ENCODE data around the gene GPR42.
A peak's percentile ranks its signal among the peaks of the same experiment; 100 is the strongest.

GPR42 gene

GRCh38 chr19:35337097-35337983 is 33.5 kb upstream of the GPR42 start:
- no peak for DNase-seq (ENCODE audit: low spot score)
- Histone ChIP-seq H3K4me3 (ENCODE audit: low read length in 2 of 2) (no peak overlapping the region), H3K14ac (ENCODE audit: low read length) (peak overlapping the region; percentile 11), H3K79me1 (ENCODE audit: low read depth, low read length) (no peaks in the 10 kb centered on the region), H2BK12ac (ENCODE audit: low read length) (no peak overlapping the region), H4K8ac (ENCODE audit: low read depth, low read length) (peak overlapping the region; percentile 48), H3K9ac (ENCODE audit: low read depth, low read length, poor library complexity) (no peak overlapping the region), H3K27ac (replicated peaks; ENCODE audit: low read length) (no peak overlapping the region), H4K91ac (ENCODE audit: low read depth, low read length, poor library complexity) (no peak overlapping the region), H2BK5ac (ENCODE audit: low read length) (no peak overlapping the region), H3K36me3 (replicated peaks in 1 of 2; ENCODE audit: control insufficient read depth in 2 of 2, insufficient read depth in 2 of 2, low read length in 2 of 2) (no peaks in the 10 kb centered on the region), H3K27me3 (ENCODE audit: control insufficient read depth in 3 of 3, insufficient read depth in 3 of 3, low read depth in 1 of 3, low read length in 3 of 3) (peaks cover 0 to 9% (median 0%) of the 10 kb centered on the region in 3 experiments), H3K23ac (ENCODE audit: low read depth, low read length, poor library complexity) (no peak overlapping the region), H2AFZ (ENCODE audit: low read length) (no peak overlapping the region), H3K4ac (ENCODE audit: low read length) (no peak overlapping the region), H2BK120ac (ENCODE audit: low read depth, low read length) (no peak overlapping the region), H2AK5ac (ENCODE audit: low read depth, low read length) (no peak overlapping the region), H2BK15ac (ENCODE audit: low read length) (no peak overlapping the region), H3K18ac (ENCODE audit: low read length) (peak overlapping the region; percentile 71), H3K4me1 (ENCODE audit: control insufficient read depth in 2 of 2, insufficient read depth in 1 of 2, low read depth in 1 of 2, low read length in 2 of 2) (peaks cover 0 to 2% of the 10 kb centered on the region in 2 donors), H3K9me3 (replicated peaks in 1 of 2; ENCODE audit: control insufficient read depth in 2 of 2, insufficient read depth in 1 of 2, low read depth in 1 of 2, low read length in 2 of 2) (no peaks in the 10 kb centered on the region), H3K4me2 (ENCODE audit: insufficient read depth, low read length, poor library complexity, severe bottlenecking) (no peak overlapping the region)
- no CpG with 5 or more reads among the region's 25 CpGs for WGBS, 2 donors (ENCODE audit: extremely low coverage in 2 of 2, insufficient read length in 2 of 2, insufficient replicate concordance in 1 of 2)

- H3K9ac ChIP-seq (ENCODE audit: low read depth, low read length, poor library complexity) = no peak overlapping the region
- peaks cover 0 to 7% (median 0%) of the 10 kb centered on the region in 3 experiments for H3K27me3 ChIP-seq (ENCODE audit: control insufficient read depth in 3 of 3, insufficient read depth in 3 of 3, low read depth in 1 of 3, low read length in 3 of 3)
- no peak overlapping the region for H3K4me3 ChIP-seq (ENCODE audit: low read length in 2 of 2)
- H3K23ac ChIP-seq (ENCODE audit: low read depth, low read length, poor library complexity) = no peak overlapping the region
- H3K14ac ChIP-seq (ENCODE audit: low read length) = peak overlapping the region; percentile 11
- H2AFZ ChIP-seq (ENCODE audit: low read length) = no peak overlapping the region
- no peaks in the 10 kb centered on the region for H3K36me3 ChIP-seq (replicated peaks in 1 of 2; ENCODE audit: control insufficient read depth in 2 of 2, insufficient read depth in 2 of 2, low read length in 2 of 2)
- peak overlapping the region; percentile 71 for H3K18ac ChIP-seq (ENCODE audit: low read length)
- no peak overlapping the region for H2AK5ac ChIP-seq (ENCODE audit: low read depth, low read length)
- WGBS, 2 donors (ENCODE audit: extremely low coverage in 2 of 2, insufficient read length in 2 of 2, insufficient replicate concordance in 1 of 2) = no CpG with 5 or more reads among the region's 13 CpGs
- no peak overlapping the region for H3K4ac ChIP-seq (ENCODE audit: low read length)
- H3K4me2 ChIP-seq (ENCODE audit: insufficient read depth, low read length, poor library complexity, severe bottlenecking) = no peak overlapping the region
- no peaks in the 10 kb centered on the region for H3K4me1 ChIP-seq (ENCODE audit: control insufficient read depth in 2 of 2, insufficient read depth in 1 of 2, low read depth in 1 of 2, low read length in 2 of 2)
- H4K91ac ChIP-seq (ENCODE audit: low read depth, low read length, poor library complexity) = no peak overlapping the region
- no peak overlapping the region for H2BK12ac ChIP-seq (ENCODE audit: low read length)
- no peak for DNase-seq (ENCODE audit: low spot score)
- H4K8ac ChIP-seq (ENCODE audit: low read depth, low read length) = peak overlapping the region; percentile 48
- H3K27ac ChIP-seq (replicated peaks; ENCODE audit: low read length) = no peak overlapping the region
- no peak overlapping the region for H2BK15ac ChIP-seq (ENCODE audit: low read length)
- no peaks in the 10 kb centered on the region for H3K9me3 ChIP-seq (replicated peaks in 1 of 2; ENCODE audit: control insufficient read depth in 2 of 2, insufficient read depth in 1 of 2, low read depth in 1 of 2, low read length in 2 of 2)
- H2BK120ac ChIP-seq (ENCODE audit: low read depth, low read length) = no peak overlapping the region
- H3K79me1 ChIP-seq (ENCODE audit: low read depth, low read length) = no peaks in the 10 kb centered on the region
- no peak overlapping the region for H2BK5ac ChIP-seq (ENCODE audit: low read length)
These were observed 32.9 kb upstream of the GPR42 start for GRCh38 chr19:35337984-35338296.

- no peaks in the 10 kb centered on the region for H3K4me1 ChIP-seq (ENCODE audit: control insufficient read depth in 2 of 2, insufficient read depth in 1 of 2, low read depth in 1 of 2, low read length in 2 of 2)
- no CpG with 5 or more reads among the region's 11 CpGs for WGBS, 2 donors (ENCODE audit: extremely low coverage in 2 of 2, insufficient read length in 2 of 2, insufficient replicate concordance in 1 of 2)
These were observed 30.4 kb upstream of the GPR42 start for GRCh38 chr19:35340431-35340830.

GRCh38 chr19:35341006-35341405 is 29.9 kb upstream of the GPR42 start:
- no CpG with 5 or more reads among the region's 16 CpGs for WGBS, 2 donors (ENCODE audit: extremely low coverage in 2 of 2, insufficient read length in 2 of 2, insufficient replicate concordance in 1 of 2)
- H3K79me1 ChIP-seq (ENCODE audit: low read depth, low read length) = no peaks in the 10 kb centered on the region
- no peak overlapping the region for H3K27ac ChIP-seq (replicated peaks; ENCODE audit: low read length)
- H2AK5ac ChIP-seq (ENCODE audit: low read depth, low read length) = no peak overlapping the region
- peaks cover 0 to 20% (median 0%) of the 10 kb centered on the region in 3 experiments for H3K27me3 ChIP-seq (ENCODE audit: control insufficient read depth in 3 of 3, insufficient read depth in 3 of 3, low read depth in 1 of 3, low read length in 3 of 3)
- H2BK5ac ChIP-seq (ENCODE audit: low read length) = no peak overlapping the region
- peak overlapping the region; percentile 50 for H3K9ac ChIP-seq (ENCODE audit: low read depth, low read length, poor library complexity)
- H3K9me3 ChIP-seq (replicated peaks in 1 of 2; ENCODE audit: control insufficient read depth in 2 of 2, insufficient read depth in 1 of 2, low read depth in 1 of 2, low read length in 2 of 2) = peaks cover 0 to 2% of the 10 kb centered on the region in 2 donors
- H2AFZ ChIP-seq (ENCODE audit: low read length) = no peak overlapping the region
- H4K91ac ChIP-seq (ENCODE audit: low read depth, low read length, poor library complexity) = no peak overlapping the region
- H2BK12ac ChIP-seq (ENCODE audit: low read length) = no peak overlapping the region
- no peak overlapping the region for H3K4ac ChIP-seq (ENCODE audit: low read length)
- no peak overlapping the region for H4K8ac ChIP-seq (ENCODE audit: low read depth, low read length)
- H3K4me2 ChIP-seq (ENCODE audit: insufficient read depth, low read length, poor library complexity, severe bottlenecking) = no peak overlapping the region
- H2BK15ac ChIP-seq (ENCODE audit: low read length) = no peak overlapping the region
- DNase-seq (ENCODE audit: low spot score) = no peak
- H3K4me1 ChIP-seq (ENCODE audit: control insufficient read depth in 2 of 2, insufficient read depth in 1 of 2, low read depth in 1 of 2, low read length in 2 of 2) = no peaks in the 10 kb centered on the region
- no peak overlapping the region for H3K23ac ChIP-seq (ENCODE audit: low read depth, low read length, poor library complexity)
- no peak overlapping the region for H3K4me3 ChIP-seq (ENCODE audit: low read length in 2 of 2)
- H2BK120ac ChIP-seq (ENCODE audit: low read depth, low read length) = no peak overlapping the region
- H3K36me3 ChIP-seq (replicated peaks in 1 of 2; ENCODE audit: control insufficient read depth in 2 of 2, insufficient read depth in 2 of 2, low read length in 2 of 2) = no peaks in the 10 kb centered on the region
- H3K14ac ChIP-seq (ENCODE audit: low read length) = no peak overlapping the region
- H3K18ac ChIP-seq (ENCODE audit: low read length) = no peak overlapping the region

More at GRCh38 chr19:35340431-35340830, 30.4 kb upstream of the GPR42 start:
- no peak for DNase-seq (ENCODE audit: low spot score)
- H3K9me3 ChIP-seq (replicated peaks in 1 of 2; ENCODE audit: control insufficient read depth in 2 of 2, insufficient read depth in 1 of 2, low read depth in 1 of 2, low read length in 2 of 2) = peaks cover 0 to 2% of the 10 kb centered on the region in 2 donors
- H4K91ac ChIP-seq (ENCODE audit: low read depth, low read length, poor library complexity) = no peak overlapping the region
- no peak overlapping the region for H2AFZ ChIP-seq (ENCODE audit: low read length)
- no peak overlapping the region for H2BK15ac ChIP-seq (ENCODE audit: low read length)
- no peak overlapping the region for H2AK5ac ChIP-seq (ENCODE audit: low read depth, low read length)
- no peak overlapping the region for H3K9ac ChIP-seq (ENCODE audit: low read depth, low read length, poor library complexity)
- H3K18ac ChIP-seq (ENCODE audit: low read length) = no peak overlapping the region
- no peak overlapping the region for H4K8ac ChIP-seq (ENCODE audit: low read depth, low read length)
- no peak overlapping the region for H2BK12ac ChIP-seq (ENCODE audit: low read length)
- H2BK120ac ChIP-seq (ENCODE audit: low read depth, low read length) = no peak overlapping the region
- no peak overlapping the region for H3K4me2 ChIP-seq (ENCODE audit: insufficient read depth, low read length, poor library complexity, severe bottlenecking)
- H3K79me1 ChIP-seq (ENCODE audit: low read depth, low read length) = no peaks in the 10 kb centered on the region
- H3K27me3 ChIP-seq (ENCODE audit: control insufficient read depth in 3 of 3, insufficient read depth in 3 of 3, low read depth in 1 of 3, low read length in 3 of 3) = peaks cover 0 to 15% (median 0%) of the 10 kb centered on the region in 3 experiments
- no peak overlapping the region for H3K4ac ChIP-seq (ENCODE audit: low read length)
- H3K14ac ChIP-seq (ENCODE audit: low read length) = no peak overlapping the region
- H3K27ac ChIP-seq (replicated peaks; ENCODE audit: low read length) = no peak overlapping the region
- no peak overlapping the region for H3K23ac ChIP-seq (ENCODE audit: low read depth, low read length, poor library complexity)
- no peak overlapping the region for H3K4me3 ChIP-seq (ENCODE audit: low read length in 2 of 2)
- no peaks in the 10 kb centered on the region for H3K36me3 ChIP-seq (replicated peaks in 1 of 2; ENCODE audit: control insufficient read depth in 2 of 2, insufficient read depth in 2 of 2, low read length in 2 of 2)
- no peak overlapping the region for H2BK5ac ChIP-seq (ENCODE audit: low read length)
